ENCODE results near the gene FYB2.

The FYB2 gene

DNA sequence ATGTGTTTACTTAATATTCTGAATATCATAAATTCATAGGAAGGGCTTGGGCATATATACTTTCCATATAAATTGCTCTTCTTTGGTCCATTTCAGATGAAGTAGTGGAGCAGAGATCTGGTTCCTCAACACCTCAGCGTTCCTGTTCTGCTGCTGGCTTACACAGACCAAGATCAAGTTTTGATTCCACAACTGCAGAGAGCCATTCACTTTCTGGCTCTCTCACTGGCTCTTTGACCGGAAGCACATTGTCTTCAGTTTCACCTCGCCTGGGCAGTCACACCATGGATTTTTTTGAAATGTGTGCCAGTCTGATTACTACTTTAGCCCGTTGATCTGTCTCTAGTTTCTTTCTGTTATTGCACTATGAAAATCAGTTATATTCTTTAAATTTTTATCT is 111.8 kb downstream of the FYB2 start:
- DNase-seq = no peak

DNA sequence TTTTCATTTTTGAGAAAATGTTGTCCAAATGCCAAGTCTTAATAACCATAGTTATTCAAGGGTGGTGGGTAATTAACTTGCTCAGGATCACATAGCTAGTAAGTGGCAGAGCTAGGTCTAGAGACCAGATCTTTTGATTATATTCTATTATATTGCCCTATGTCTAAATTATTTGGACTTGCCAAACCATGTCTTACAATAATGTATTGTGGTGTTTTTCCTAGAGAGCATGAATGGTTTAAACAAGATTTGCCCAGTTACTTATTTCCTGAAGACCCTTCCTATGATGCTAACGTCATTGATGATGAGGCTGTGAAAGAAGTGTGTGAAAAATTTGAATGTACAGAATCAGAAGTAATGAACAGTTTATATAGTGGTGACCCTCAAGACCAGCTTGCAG is 115.5 kb downstream of the FYB2 start:
- no peak for DNase-seq

DNA sequence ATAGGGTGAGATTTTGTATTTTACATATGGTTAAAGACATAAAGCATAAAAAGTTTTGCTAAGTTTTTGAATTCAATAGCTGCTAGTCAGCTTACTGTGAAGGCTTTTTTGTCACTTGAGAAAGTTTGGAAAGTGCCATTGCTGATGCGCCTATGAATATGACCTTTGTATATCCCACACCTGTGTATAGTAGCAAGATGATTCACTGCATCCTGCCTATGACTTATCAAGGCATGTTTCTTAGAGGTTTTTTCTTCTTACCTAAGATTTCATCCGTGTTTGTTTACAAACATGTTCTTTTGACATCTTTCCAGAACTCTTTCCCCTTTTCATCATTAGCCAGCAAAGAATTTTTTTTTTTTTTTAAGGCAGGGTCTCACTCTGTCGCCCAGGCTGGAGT is 122.5 kb downstream of the FYB2 start:
- no peak for DNase-seq

DNA sequence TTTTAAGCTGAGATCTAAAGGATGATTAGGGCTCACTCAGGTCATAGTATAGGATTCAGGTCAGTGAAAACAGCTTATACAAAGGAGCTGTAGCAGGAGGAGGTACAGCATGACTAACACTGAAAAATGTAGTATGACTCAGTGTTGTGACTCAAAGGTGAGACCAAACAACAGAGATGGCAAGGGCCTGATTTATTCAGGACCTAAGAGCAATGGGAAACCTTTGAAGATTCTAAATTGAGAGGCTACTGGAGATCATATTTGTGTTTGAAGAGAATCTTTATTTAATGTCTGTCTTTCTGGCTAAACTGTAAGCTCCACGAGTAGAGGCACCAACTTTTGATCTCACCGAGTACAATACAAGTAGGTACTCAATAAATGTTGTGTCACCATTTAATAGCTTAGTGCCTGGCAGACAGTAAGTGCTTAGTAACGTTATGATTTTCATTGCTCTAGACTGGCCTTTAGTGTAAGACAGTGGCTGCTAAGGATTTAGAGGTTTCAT is 130.6 kb downstream of the FYB2 start:
- DNase-seq = no peak

DNA sequence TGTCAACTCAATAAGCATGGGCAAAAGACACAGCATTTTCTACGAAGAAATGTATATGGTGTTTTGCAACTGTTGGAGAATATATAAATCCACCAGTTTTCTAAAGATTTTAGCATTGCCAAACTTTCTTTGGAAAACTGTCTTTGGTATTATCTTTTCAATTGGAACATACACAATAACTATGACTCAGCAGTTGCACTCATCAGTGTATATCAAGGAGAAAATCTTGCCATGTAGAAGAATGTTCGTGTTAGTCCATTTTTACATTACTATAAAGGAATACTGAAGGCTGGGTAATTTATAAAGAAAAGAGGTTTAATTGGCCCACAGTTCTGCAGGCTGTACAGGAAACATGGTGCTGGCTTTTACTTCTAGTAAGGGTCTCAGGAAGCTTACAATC is 133.0 kb downstream of the FYB2 start:
- DNase-seq = no peak

DNA sequence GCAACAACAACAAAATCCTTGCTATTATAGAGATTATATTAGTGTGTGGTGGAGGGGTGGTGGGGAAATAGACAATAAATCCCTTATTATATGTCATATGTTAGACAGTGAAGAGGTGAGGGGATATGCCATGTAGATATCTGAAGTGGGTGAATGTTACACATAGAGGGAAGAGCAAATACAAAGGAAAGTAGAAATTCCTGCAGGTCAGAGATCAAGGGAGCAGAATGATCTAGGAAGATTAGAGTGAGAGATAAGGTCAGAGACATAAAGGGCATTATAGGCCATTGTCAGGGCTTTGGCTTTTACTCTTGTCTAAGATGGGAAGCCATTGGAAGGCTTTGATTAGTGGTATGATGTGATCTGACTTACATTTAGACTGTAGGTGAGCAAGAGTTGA is 135.6 kb downstream of the FYB2 start:
- no peak for DNase-seq

DNA sequence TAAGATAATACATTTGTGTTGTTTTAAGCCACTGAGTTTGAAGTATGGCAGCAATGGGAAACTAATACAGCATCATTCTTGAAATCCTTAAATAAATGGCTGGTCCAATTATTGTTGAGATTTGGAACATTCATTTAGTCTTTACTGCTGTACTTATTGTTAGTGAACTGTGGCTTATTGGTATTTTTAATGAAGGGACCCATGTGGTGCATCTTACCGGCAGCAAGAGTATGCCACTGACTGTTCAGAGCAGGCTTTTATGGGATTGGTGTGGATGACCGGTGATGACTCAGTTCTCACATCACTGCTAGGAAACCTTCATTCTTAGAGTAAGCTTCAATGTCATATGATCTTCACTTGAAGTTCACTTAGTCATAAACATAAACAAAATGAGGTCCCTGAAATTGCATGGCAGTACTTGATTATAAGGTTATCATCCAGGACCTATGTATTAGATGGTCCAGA is 142.6 kb downstream of the FYB2 start:
- DNase-seq = no peak

DNA sequence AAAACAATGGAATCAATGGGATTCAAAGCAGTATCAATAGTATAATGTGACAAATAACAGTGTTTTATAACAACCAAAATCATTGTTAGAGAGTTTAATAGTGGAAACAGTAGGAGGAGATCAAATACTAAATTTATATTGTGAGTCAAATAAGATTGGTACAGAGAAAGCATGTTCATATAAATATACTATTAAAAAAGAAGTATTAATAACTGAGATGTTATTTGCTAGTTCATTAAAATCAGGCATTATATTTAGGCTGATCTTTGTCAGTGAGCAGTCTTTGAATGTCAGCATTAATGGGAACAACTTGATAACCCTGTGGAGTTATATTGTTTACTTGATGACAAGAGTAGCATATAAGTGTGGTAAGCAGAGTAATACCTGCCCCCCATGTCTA is 143.4 kb downstream of the FYB2 start:
- no peak for DNase-seq

DNA sequence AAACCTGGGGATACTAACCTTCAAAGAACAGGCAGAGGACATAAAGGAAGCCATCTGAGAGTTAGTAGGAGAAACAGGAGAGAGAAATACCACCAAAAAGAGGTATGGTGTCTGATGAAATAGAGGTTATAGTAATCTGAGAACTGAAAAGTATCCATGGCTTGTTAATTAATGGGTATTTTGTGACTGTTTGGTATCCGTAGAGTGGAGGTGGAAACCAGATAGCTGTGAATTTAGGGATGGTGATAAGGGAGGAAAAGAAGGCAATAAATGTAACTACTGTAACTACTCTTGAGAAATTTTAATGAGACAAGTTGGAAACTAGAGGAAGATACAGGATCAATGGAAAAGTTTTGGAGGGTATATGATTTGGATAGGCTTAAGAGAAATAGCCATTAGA is 146.6 kb downstream of the FYB2 start:
- no peak for DNase-seq

DNA sequence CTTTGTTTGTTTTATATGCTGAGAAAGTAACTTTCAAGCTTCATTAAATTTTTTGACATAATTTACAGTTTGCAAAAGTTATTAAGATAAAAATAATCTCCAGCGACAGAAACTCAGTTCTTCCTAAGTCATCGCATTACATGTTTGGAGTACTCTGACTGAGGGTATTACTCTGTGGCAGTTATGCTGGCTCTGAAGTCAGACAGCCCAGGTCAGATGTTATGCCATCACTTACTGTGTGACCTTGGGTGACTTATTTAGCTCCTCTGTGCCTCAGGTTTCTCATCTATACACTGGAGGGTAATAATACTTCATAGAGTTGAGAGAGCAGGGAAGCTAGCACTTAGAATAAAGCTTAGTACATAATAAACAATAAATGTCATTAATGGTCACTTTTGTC is 147.7 kb downstream of the FYB2 start:
- no peak for DNase-seq

DNA sequence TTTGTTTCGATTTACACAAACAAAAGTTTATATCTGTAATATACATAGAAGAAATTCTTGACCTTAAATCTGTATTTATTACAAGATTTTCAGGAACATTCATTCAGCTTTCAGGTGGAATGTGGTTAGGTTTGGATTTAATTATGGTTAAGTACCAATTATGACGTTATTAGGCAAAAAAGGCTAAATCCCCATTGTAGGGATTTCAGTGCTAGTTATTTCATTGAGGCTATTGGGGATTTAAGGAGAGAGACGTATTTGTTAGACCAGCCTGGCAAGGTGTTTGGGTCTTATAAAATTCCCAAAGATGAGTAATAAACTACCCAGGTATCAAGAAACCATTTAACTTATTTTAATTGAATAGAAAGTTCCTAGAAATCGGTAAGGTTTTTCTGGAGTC is 148.1 kb downstream of the FYB2 start:
- no peak for DNase-seq

DNA sequence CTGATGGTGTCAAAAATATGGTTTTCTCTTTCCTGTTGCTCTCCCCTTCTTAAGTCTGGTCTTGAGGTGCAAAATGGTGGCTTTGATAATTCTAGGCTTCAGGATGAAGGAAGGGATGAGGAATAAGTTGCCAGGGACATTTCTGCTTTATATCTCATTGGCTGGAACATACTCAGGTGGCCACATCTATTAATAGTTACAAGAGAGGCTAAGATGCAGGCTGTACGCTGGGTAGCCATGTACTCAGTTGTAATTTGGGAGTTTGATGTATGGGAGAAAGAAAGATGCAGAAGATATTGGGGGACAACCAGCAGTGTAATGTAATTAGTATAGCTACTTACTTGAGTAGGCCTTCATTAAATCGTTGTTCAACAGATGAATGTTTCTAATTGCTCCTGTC is 148.9 kb downstream of the FYB2 start:
- DNase-seq = no peak

All from CD4-positive, alpha-beta T cell treated with Interferon alpha-2 for 1 hour (primary cell).